ENCODE measurements around the gene CD99L2.
"Not testable (repeated sequence)": the region's sequence is repeated elsewhere in the genome, so short reads cannot be mapped to it uniquely, and the experiment has no call there.

CD99L2 gene

GRCh38 chrX:150893936-150894335 is 4.5 kb downstream of the CD99L2 start:
- no peak for DNase-seq

- DNase-seq, result no peak
Measured at GRCh38 chrX:150889131-150889530, 9.3 kb downstream of the CD99L2 start.

GRCh38 chrX:150887906-150888465 is 10.5 kb downstream of the CD99L2 start:
- no peak for DNase-seq

- not testable (repeated sequence) for DNase-seq
Measured at GRCh38 chrX:150887268-150887667, 11.2 kb downstream of the CD99L2 start.

- no peak for DNase-seq
Measured at GRCh38 chrX:150886381-150886780, 12.1 kb downstream of the CD99L2 start.

- no peak for DNase-seq
Measured at GRCh38 chrX:150880808-150881165, 17.7 kb downstream of the CD99L2 start.

GRCh38 chrX:150879855-150880807 is 18.3 kb downstream of the CD99L2 start:
- no peak for DNase-seq

GRCh38 chrX:150875621-150876020 is 22.8 kb downstream of the CD99L2 start:
- peak; percentile 9 for DNase-seq

GRCh38 chrX:150874448-150874847 is 24.0 kb downstream of the CD99L2 start:
- DNase-seq, result no peak

- DNase-seq, result no peak
Measured at GRCh38 chrX:150873616-150874015, 24.9 kb downstream of the CD99L2 start.

GRCh38 chrX:150872773-150873336 is 25.6 kb downstream of the CD99L2 start:
- DNase-seq, result no peak

GRCh38 chrX:150871341-150871811 is 27.1 kb downstream of the CD99L2 start:
- no peak for DNase-seq

- DNase-seq, result no peak
Measured at GRCh38 chrX:150870487-150871340, 27.8 kb downstream of the CD99L2 start.

- DNase-seq, result no peak
Measured at GRCh38 chrX:150870029-150870428, 28.4 kb downstream of the CD99L2 start.

- no peak for DNase-seq
Measured at GRCh38 chrX:150869450-150869849, 29.0 kb downstream of the CD99L2 start.

- DNase-seq, result no peak
Measured at GRCh38 chrX:150868625-150869024, 29.8 kb downstream of the CD99L2 start.

GRCh38 chrX:150864127-150864526 is 34.3 kb downstream of the CD99L2 start:
- no peak for DNase-seq

GRCh38 chrX:150863191-150863590 is 35.3 kb downstream of the CD99L2 start:
- DNase-seq, result no peak

- no peak for DNase-seq
Measured at GRCh38 chrX:150857453-150857852, 41.0 kb downstream of the CD99L2 start.

- DNase-seq, result no peak
Measured at GRCh38 chrX:150856785-150857184, 41.7 kb downstream of the CD99L2 start.

GRCh38 chrX:150856101-150856500 is 42.4 kb downstream of the CD99L2 start:
- no peak for DNase-seq

- DNase-seq, result no peak
Measured at GRCh38 chrX:150854856-150855255, 43.6 kb downstream of the CD99L2 start.
